HG03442 (cell line): Measurements from ENCODE around the gene ERICH6.
"Not testable (repeated sequence)": the region's sequence is repeated elsewhere in the genome, so short reads cannot be mapped to it uniquely, and the experiment has no call there.

Experiments
- ATAC-seq: cut with Tn5 transposase; IDR thresholded peaks from one replicate; pipeline ENCODE4 v1.9.1; 2021; ENCODE audit warnings: mild to moderate bottlenecking, moderate library complexity; ENCODE audit not compliant: unreplicated experiment

Gene ERICH6

DNA sequence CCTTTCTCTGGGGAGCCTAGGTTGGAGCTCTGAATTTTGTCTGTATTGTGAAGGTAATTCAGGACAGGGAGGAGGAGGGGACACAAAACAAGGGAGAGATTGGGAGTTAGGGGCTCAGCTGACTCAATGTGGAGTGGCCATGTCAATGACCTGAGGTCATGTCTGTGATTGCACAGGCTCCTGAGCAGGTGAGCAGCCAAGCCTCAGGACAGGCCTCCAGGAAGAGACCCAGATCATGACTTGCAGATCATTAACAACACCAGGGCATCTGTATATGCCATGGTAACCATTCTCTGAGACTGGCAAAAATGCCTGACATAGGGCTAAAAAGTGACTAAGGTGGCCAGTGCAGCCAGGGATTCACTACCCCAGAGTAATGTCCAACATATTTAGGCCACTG, 20.9 kb downstream of the ERICH6 start:
- ATAC-seq, result no peak

DNA sequence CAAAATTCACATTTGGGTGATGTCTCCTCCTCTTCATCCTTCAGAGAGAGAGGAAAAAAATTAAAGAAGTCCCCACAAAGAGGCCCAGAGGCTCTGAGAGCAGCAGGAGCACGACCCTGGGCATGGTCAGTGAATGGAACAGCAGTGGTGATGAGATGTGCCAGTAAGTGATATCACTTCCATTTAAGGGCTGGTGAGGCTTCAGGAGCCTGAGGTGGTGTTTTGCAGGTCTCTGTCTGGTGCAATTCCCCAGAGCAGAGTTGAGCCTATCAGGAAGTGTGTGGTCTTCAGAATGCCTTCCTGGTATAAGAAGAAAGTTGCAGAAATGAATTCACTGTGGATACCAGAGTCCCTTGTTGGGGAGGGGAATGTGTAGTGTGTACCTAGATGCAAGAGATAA, 21.4 kb downstream of the ERICH6 start:
- ATAC-seq, result no peak

- ATAC-seq, result peak; percentile 95
Observed at GRCh38 chr3:150681057-150681456, 22.7 kb downstream of the ERICH6 start.

GRCh38 chr3:150680562-150680961, 23.2 kb downstream of the ERICH6 start:
- ATAC-seq, result peak; percentile 8

DNA sequence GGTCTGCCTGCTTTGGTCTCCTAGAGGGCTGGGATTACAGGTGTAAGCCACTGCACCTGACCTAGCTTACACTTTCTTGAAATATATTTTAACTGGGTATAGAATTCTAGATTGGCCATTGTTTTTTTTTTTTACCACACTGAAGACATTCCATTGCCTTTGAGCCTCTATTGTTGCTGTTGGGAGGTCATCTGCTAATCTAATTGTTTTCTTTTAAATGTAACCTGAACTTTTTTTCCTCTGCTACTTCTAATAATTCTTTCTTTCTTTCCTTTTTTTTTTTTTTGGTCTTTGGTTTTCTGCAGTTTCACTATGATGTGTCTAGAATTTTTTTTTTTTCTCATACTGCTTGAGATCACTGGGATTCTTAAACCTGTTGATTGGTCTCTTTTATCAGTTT, 28.1 kb downstream of the ERICH6 start:
- ATAC-seq, result no peak

GRCh38 chr3:150673966-150674365, 29.8 kb downstream of the ERICH6 start:
- no peak for ATAC-seq

- ATAC-seq, result no peak
Observed at GRCh38 chr3:150666167-150666566, 37.6 kb downstream of the ERICH6 start.

- no peak for ATAC-seq
Observed at GRCh38 chr3:150663461-150663860, 40.3 kb downstream of the ERICH6 start.

GRCh38 chr3:150662410-150663200, 41.1 kb downstream of the ERICH6 start:
- no peak for ATAC-seq

DNA sequence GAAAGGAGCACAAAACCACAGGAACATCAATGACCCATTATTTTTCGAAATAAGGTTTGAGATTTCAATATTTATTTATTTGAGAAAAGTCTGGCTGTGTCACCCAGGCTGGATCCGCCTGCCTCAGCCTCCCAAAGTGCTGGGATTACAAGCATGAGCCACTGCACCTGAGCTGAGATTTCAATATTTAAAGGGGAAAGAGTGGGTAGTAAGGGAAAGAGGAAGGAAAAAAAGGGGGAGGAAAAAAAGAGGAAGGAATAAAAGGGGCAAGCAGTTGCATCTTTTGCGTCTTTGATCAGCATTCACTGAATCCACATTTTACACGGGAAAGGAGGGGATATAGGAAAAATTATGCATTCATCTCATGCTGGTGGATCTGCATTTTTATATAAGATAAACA, 47.4 kb downstream of the ERICH6 start:
- ATAC-seq, result no peak

GRCh38 chr3:150653110-150653561, 50.6 kb downstream of the ERICH6 start:
- peak; percentile 60 for ATAC-seq

DNA sequence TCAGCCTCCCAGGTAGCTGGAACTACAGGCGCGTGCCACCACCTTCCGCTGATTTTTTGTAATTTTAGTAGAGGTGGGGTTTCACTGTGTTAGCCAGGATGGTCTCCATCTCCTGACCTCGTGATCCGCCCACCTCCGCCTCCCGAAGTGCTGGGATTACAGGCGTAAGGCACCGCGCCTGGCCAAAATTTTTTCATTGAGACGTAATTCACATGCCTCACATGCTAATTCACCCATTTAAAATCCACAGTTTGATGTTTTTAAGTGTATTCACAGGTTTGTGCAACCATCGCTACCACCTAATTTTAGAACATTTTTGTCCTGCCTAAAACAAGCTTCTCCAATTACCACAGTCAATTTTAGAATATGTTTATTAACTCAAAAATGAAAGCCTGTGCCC, 63.5 kb downstream of the ERICH6 start:
- ATAC-seq, result no peak

- ATAC-seq, result no peak
Observed at GRCh38 chr3:150639262-150639661, 64.5 kb downstream of the ERICH6 start.

- ATAC-seq, result no peak
Observed at GRCh38 chr3:150636258-150636657, 67.5 kb downstream of the ERICH6 start.

GRCh38 chr3:150635526-150635925, 68.2 kb downstream of the ERICH6 start:
- ATAC-seq, result peak; percentile 75

- ATAC-seq, result no peak
Observed at GRCh38 chr3:150635076-150635475, 68.6 kb downstream of the ERICH6 start.

GRCh38 chr3:150631515-150632221, 72.1 kb downstream of the ERICH6 start:
- no peak for ATAC-seq

GRCh38 chr3:150627557-150627956, 76.2 kb downstream of the ERICH6 start:
- no peak for ATAC-seq

DNA sequence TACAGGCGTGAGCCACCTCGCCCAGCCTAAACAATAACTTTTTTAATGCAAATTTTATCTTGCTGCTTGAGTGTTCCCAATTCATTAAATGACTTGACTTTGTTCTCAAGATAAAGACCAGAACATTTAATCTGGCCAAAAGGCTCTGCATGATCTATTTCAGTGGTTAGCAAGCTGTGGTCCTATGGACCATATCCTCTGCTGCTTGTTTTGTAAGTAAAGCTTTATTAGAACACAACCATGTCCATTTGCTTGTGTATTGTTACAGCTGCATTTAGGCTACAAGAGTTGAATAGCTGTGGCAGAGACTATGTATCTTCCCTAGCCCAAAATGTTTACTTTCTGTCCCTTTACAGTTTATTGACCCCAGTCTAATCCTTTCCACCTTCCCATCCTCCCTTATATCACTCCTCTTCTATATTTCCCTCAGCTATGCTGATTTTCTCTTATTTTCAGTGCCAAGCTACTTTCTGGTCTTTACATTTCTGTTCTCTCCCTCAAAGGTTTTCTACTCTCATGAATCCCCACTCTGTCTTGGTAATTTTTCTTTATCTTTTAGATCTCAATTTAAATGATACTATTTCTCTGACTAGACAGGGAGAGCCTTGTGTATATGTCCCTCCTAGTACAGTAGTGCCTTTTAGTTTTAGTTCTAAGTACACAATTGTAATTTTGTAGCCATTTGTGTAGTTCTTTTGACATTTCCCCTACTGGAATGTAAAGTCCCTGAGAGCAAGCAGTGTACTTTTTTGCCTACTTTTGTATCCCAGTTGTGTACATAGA, 77.4 kb downstream of the ERICH6 start:
- ATAC-seq, result no peak

GRCh38 chr3:150623945-150624344, 79.8 kb downstream of the ERICH6 start:
- ATAC-seq, result no peak

DNA sequence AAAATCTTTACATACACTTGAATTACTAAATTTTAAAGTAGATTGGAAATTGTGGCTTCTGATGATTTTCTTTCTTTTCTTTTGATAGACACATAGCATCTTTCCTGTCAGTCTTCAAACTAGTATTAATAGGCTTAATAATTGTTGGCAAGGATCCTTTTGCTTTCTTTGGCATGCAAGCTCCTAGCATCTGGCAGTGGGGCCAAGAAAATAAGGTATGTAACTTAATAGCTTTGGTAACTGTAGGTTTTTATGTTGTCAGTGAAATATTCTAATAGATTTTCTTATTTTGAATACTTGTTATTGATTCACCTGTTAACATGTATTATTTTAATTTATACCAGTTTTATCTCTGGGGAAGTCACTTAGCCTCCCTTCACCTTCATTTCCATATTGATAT, 80.8 kb downstream of the ERICH6 start:
- ATAC-seq, result not testable (repeated sequence)
